Neuron (in vitro differentiated cells): Measurements from ENCODE around the gene BMAL1.

Source experiments
- H2AFZ ChIP-seq: one replicate; pipeline ENCODE4 v1.6.1; 2013; ENCODE audit warnings: low read depth, mild to moderate bottlenecking, inconsistent platforms, low read length, moderate library complexity
- H3K27me3 ChIP-seq: one replicate; pipeline ENCODE4 v1.6.1; 2013; ENCODE audit warnings: low read length; ENCODE audit not compliant: insufficient read depth
- H3K36me3 ChIP-seq: one replicate; pipeline ENCODE4 v1.6.1; 2013; ENCODE audit warnings: low read length; ENCODE audit not compliant: insufficient read depth
- H3K4me1 ChIP-seq: one replicate; pipeline ENCODE4 v1.6.1; 2013; ENCODE audit warnings: low read length; ENCODE audit not compliant: insufficient read depth
- H3K4me3 ChIP-seq: 2 replicates; pipeline ENCODE4 v1.5.1; 2013; ENCODE audit warnings: mild to moderate bottlenecking, low read length, moderate library complexity
- H3K9me3 ChIP-seq: one replicate; pipeline ENCODE4 v1.6.1; 2013; ENCODE audit warnings: low read length

The BMAL1 gene

GRCh38 chr11:13336246-13336878 lies 58.8 kb downstream of the BMAL1 start:
- H3K4me1 ChIP-seq = no peaks in the 10 kb centered on the region
- H3K9me3 ChIP-seq = no peaks in the 10 kb centered on the region
- no peaks in the 10 kb centered on the region for H3K36me3 ChIP-seq
- H3K4me3 ChIP-seq = no peak overlapping the region
- no peak overlapping the region for H2AFZ ChIP-seq
- H3K27me3 ChIP-seq = no peaks in the 10 kb centered on the region

DNA sequence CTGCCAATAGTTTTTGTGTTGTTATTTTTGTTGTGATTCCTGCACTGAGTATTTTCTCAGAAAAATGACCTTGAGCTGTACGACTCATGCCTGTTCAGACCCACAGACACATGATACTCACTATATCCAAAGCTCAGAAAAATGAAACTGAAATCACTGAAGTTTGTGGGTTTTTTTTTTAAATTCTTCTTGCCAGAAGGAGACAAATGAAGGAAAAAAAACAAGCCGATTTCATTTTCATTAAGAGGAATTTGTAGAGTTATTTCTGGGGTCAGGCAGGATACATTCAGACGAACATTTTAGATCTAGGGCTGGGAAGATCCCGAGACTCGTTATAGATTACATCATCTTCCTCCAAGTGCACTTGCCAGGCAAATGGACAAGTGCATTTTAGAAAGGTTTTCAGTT lies 60.4 kb downstream of the BMAL1 start:
- Histone ChIP-seq H3K36me3 (no peaks in the 10 kb centered on the region), H3K4me3 (no peak overlapping the region)

DNA sequence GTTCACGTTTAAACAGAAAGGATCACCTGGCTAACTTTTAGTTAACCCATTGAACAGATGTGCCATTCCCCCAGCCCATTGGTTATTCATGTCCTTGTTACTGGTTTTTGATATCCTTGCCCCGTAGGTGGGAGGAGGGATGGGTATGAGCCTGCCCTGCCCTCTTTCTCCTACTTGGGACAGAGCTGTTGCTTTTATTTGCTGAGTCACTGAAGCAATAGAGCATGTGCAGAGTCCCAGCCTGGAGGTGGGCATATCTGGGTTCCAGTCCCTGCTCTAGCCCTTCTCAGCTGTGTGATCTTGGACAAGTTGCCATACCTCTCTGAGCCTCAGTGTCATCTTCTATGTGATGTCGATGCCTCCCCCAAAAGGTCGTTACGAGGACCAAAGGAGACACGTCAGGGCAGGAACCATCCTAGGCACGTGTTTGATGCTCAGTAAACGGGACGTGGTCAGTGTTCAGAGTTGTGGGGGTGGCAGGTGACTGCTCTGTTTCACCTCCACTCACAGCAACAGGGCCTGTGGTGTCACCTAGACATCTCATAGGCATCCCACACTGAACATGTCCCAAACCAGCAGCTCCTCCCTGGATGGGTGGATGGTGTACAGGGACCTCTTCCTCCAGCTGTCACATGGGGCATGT lies 61.0 kb downstream of the BMAL1 start:
- Histone ChIP-seq H3K4me3 (no peak overlapping the region), H3K36me3 (no peaks in the 10 kb centered on the region), H3K27me3 (no peaks in the 10 kb centered on the region), H3K9me3 (no peaks in the 10 kb centered on the region), H2AFZ (no peak overlapping the region), H3K4me1 (no peaks in the 10 kb centered on the region)

More for the DNA sequence above, 60.4 kb downstream of the BMAL1 start:
- no peaks in the 10 kb centered on the region for H3K27me3 ChIP-seq
- H2AFZ ChIP-seq = no peak overlapping the region
- H3K4me1 ChIP-seq = no peaks in the 10 kb centered on the region
- no peaks in the 10 kb centered on the region for H3K9me3 ChIP-seq

GRCh38 chr11:13339195-13340153 lies 61.9 kb downstream of the BMAL1 start:
- no peaks in the 10 kb centered on the region for H3K4me1 ChIP-seq
- no peaks in the 10 kb centered on the region for H3K36me3 ChIP-seq
- no peak overlapping the region for H2AFZ ChIP-seq
- H3K27me3 ChIP-seq = no peaks in the 10 kb centered on the region
- H3K4me3 ChIP-seq = no peak overlapping the region
- H3K9me3 ChIP-seq = no peaks in the 10 kb centered on the region

DNA sequence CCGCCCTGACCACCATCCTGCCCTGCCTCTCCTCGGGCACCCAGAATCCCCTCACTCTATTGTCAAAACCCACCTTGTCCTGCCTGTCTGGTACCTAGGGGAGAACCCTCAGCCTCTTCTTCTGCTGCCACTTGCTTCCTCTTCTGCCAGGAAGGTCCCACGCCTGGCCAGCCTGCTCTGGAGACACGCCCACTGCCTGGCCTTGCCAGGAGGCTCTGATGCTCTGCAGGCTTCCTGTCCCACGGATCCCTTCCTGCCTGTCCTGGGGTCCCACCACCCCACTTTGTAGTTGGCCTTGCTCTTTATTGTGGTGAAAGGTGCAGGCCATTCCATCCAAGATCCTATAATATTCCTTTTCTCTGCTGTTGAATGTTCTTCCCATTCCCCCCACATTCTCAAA lies 63.4 kb downstream of the BMAL1 start:
- no peaks in the 10 kb centered on the region for H3K4me1 ChIP-seq
- H3K4me3 ChIP-seq = no peak overlapping the region
- no peak overlapping the region for H2AFZ ChIP-seq
- H3K27me3 ChIP-seq = no peaks in the 10 kb centered on the region
- no peaks in the 10 kb centered on the region for H3K36me3 ChIP-seq
- H3K9me3 ChIP-seq = no peaks in the 10 kb centered on the region

DNA sequence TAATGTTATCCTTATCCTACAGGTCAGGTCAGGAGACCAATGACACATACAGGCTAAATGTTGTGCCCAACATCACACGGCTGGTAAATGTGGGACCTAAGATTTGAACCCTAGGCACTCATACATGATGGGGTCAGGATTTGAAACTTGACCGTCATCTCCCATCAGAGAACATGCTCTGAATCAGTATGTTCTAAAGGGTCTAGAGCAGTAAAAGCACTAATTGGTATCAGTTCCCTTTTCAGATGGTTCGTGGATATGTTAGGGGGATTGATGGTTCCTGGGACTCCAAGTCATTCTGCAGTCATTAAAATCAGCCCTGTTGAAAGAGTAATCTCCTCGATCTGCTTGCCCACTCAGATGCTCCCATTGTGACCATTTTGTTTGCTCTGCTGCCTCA lies 65.5 kb downstream of the BMAL1 start:
- Histone ChIP-seq H3K9me3 (no peaks in the 10 kb centered on the region), H3K4me3 (no peak overlapping the region), H3K4me1 (no peaks in the 10 kb centered on the region), H2AFZ (no peak overlapping the region), H3K36me3 (no peaks in the 10 kb centered on the region), H3K27me3 (no peaks in the 10 kb centered on the region)

DNA sequence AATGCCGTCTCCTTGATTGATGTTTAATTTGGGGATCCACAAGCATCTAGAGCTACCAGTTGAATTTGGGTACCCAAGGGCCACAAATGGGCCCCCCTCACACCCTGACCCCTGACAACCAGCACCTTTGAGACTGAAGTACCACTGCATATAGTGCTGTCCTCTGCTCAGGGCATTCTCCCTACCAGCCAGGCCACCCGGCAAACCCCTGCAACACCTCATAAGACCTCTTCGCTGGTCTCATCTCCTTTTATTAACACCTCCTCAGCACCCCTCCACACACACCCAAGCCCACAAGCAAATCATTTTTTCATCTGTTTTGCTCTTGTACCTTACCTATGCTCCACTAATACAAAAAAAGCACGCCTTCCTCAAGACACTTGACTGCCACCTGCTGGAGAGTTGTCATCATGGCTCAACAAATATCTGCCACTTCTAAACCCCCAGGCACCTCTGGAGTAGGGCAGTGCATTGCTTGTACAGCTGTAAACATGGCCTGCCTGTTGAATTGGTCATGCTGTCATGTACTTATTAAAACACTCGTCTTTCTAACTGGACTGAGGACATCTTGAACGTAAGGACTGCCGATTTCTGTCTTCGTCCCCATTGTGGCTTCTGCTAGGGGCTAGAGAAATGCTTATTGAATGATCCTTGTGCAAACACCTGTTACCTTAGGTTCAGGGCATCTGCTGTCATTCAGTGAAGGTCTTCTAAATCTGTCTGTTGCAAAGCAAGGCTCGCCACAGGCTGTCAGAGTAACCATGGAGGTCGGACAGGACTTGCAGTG lies 66.5 kb downstream of the BMAL1 start:
- Histone ChIP-seq H3K4me1 (no peaks in the 10 kb centered on the region), H2AFZ (no peak overlapping the region), H3K4me3 (no peak overlapping the region), H3K9me3 (no peaks in the 10 kb centered on the region), H3K36me3 (no peaks in the 10 kb centered on the region), H3K27me3 (no peaks in the 10 kb centered on the region)

DNA sequence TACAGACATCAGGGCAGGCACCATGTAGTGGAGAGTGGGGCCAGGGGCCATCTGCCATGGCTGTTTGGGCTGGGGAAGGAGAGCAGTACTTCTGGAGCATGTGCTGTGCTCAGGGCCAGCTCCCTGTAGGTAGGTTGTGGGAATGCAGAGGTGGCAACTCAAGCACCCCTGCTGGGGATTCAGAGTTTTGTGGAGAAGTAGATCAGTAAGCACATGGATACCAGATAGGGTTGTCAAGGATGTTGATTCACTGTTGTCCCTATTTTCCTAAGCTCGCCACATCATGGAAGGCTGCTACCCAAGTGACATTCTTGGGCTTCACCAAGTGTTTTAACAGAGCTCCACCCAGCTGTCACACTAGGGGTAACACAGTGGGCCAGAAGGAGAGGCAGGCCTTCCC lies 67.2 kb downstream of the BMAL1 start:
- Histone ChIP-seq H3K27me3 (no peaks in the 10 kb centered on the region), H2AFZ (no peak overlapping the region), H3K4me1 (no peaks in the 10 kb centered on the region), H3K36me3 (no peaks in the 10 kb centered on the region), H3K9me3 (no peaks in the 10 kb centered on the region), H3K4me3 (no peak overlapping the region)

DNA sequence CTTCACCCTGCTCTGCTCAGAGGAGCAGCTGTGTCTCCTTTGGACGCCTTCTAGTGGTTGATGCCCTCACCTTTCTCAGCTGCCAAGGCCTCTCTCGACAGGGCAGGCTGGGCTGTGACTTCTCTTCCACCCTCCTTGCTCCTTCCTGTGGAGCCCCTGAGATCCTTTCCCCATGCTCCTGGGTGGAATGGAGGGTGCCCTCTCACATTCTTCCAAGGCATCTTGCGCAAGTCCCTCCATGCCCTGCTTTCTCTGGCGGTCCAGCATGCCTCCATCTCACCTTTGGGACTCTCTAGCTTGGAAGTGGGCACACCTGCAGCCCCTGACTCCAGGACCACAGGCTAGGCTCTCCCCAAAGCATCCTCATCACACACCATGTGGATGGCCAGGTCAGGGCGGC lies 68.9 kb downstream of the BMAL1 start:
- Histone ChIP-seq H3K4me3 (no peak overlapping the region), H3K27me3 (no peaks in the 10 kb centered on the region), H3K9me3 (no peaks in the 10 kb centered on the region), H3K36me3 (no peaks in the 10 kb centered on the region), H3K4me1 (no peaks in the 10 kb centered on the region), H2AFZ (no peak overlapping the region)

- H3K36me3 ChIP-seq = no peaks in the 10 kb centered on the region
- H3K4me3 ChIP-seq = no peak overlapping the region
- H3K4me1 ChIP-seq = no peaks in the 10 kb centered on the region
- H3K27me3 ChIP-seq = no peaks in the 10 kb centered on the region
- H2AFZ ChIP-seq = no peak overlapping the region
- H3K9me3 ChIP-seq = no peaks in the 10 kb centered on the region
Measured at GRCh38 chr11:13347901-13348300, 70.3 kb downstream of the BMAL1 start.

DNA sequence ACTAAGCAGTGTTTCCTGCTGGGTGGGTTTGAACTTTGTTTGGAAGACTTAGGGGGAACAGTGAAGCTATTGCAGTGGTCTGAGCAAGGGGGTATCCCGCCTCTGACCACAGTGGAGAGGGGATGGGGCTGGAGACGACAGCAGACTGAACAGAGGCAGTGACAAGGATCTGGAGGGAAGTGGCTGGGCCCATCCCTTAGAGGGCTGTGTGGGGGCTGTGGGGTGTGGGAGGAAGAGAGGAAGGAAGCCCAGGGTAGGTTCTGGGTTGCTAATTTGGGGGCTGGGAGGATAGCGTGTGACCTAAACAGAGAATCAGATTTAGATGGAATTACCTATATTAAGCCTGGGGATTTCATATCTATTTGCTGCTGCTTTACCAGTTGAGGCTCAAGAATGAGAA lies 70.7 kb downstream of the BMAL1 start:
- H3K4me3 ChIP-seq = no peak overlapping the region
- no peaks in the 10 kb centered on the region for H3K9me3 ChIP-seq
- H3K36me3 ChIP-seq = no peaks in the 10 kb centered on the region

GRCh38 chr11:13349046-13349445 lies 71.5 kb downstream of the BMAL1 start:
- H3K27me3 ChIP-seq = no peaks in the 10 kb centered on the region

More for the DNA sequence above, 70.7 kb downstream of the BMAL1 start:
- no peak overlapping the region for H2AFZ ChIP-seq
- no peaks in the 10 kb centered on the region for H3K4me1 ChIP-seq
- H3K27me3 ChIP-seq = no peaks in the 10 kb centered on the region

More at GRCh38 chr11:13349046-13349445, 71.5 kb downstream of the BMAL1 start:
- Histone ChIP-seq H3K36me3 (no peaks in the 10 kb centered on the region), H3K4me1 (no peaks in the 10 kb centered on the region), H3K9me3 (no peaks in the 10 kb centered on the region), H3K4me3 (no peak overlapping the region), H2AFZ (no peak overlapping the region)
